HG03025 (cell line): Measurements from ENCODE around the gene OR4K5.
"Not testable (repeated sequence)": the region's sequence is repeated elsewhere in the genome, so short reads cannot be mapped to it uniquely, and the experiment has no call there.

Experiments used
- ATAC-seq: cut with Tn5 transposase; IDR thresholded peaks from one replicate; pipeline ENCODE4 v1.9.1; 2021; ENCODE audit warnings: mild to moderate bottlenecking, moderate library complexity; ENCODE audit not compliant: unreplicated experiment, low FRiP score

Gene OR4K5, protein sequence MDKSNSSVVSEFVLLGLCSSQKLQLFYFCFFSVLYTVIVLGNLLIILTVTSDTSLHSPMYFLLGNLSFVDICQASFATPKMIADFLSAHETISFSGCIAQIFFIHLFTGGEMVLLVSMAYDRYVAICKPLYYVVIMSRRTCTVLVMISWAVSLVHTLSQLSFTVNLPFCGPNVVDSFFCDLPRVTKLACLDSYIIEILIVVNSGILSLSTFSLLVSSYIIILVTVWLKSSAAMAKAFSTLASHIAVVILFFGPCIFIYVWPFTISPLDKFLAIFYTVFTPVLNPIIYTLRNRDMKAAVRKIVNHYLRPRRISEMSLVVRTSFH

GRCh38 chr14:19920021-19920657, at the start of gene OR4K5:
Gene OR4K5, plus strand, starts transcription at chr14:19920607. Its CDS starts 0 bp downstream, at chr14:19920607.
- ATAC-seq = no peak

- ATAC-seq = no peak
These were observed 47.2 kb upstream of the OR4K5 start for GRCh38 chr14:19873178-19873577.

GRCh38 chr14:19874842-19875241, 45.6 kb upstream of the OR4K5 start, which contains the start of gene OR4K2:
Gene OR4K2, plus strand, starts transcription at chr14:19875142. Its CDS starts 1,126 bp downstream, at chr14:19876268.
- ATAC-seq = no peak

- ATAC-seq = no peak
These were observed 42.3 kb upstream of the OR4K5 start for GRCh38 chr14:19878029-19878642.

DNA sequence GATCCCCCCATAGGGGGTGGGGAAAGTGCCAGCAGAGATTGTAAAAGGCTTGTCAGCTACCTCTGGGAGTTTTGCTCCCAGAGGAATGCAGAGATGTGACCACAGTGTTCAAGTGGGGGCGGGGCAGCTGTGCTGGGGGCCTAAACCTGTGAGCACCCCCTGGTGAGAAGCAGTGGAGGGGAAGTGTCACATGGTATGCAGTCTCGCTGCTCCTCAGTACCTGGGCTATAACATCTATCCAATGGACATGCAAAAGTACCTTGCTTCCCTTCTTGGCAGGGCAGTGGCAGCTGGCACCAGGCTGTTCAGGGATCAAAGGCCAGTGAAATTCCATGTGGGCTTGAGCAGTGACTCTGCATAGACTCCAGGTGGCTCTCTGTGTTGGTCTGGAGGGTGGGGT, 25.1 kb upstream of the OR4K5 start:
- no peak for ATAC-seq

GRCh38 chr14:19900999-19901398, 19.4 kb upstream of the OR4K5 start:
- no peak for ATAC-seq

DNA sequence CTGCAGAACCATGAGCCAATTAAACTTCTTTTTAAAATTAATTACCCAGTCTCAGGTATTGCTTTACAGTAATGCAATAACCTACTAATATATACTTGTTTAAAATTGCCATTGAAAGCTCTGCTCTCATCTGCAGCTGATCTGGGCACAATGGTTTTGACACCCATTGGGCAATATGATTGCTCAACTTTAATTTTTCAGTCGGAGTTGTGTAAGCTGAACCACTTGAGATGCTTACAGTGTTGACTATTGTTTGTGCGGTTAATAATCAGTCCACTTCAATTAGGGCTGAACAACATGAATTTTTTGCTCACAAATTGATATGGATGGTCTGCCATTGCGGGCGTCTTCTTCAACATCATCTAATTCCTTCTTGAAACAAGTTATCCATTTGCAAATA, 18.0 kb upstream of the OR4K5 start:
- ATAC-seq = no peak

GRCh38 chr14:19906665-19907064, 13.7 kb upstream of the OR4K5 start:
- no peak for ATAC-seq

- ATAC-seq = no peak
These were observed 9.3 kb upstream of the OR4K5 start for GRCh38 chr14:19911114-19911513.

- ATAC-seq = no peak
These were observed 3.2 kb upstream of the OR4K5 start for GRCh38 chr14:19917243-19917642.

DNA sequence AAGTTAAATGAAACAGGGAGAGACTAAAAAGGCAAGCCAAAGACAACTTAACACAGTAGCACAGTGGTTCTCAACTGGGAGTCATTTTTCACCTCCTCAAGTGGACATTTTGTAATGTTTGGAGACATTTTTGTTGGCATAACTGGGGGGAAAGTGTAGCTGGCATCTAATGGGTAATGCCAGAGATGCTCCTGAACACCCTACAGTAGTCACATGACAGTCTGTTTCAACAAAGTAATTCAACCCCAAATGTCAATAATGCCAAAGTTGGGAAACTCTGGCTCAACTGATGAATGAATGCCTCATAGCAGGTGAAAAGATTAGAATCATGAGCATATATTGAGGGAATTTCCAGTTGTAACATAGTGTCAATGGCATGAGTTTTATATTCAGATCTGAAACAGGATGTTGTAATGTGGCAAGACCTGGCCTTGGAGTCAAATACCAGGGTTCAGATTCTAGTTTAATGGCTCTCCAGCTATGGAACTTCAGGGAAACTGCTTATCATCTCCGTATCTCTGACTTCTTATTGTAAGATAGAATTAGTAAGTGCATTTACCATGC, 2.4 kb upstream of the OR4K5 start:
- ATAC-seq = no peak

DNA sequence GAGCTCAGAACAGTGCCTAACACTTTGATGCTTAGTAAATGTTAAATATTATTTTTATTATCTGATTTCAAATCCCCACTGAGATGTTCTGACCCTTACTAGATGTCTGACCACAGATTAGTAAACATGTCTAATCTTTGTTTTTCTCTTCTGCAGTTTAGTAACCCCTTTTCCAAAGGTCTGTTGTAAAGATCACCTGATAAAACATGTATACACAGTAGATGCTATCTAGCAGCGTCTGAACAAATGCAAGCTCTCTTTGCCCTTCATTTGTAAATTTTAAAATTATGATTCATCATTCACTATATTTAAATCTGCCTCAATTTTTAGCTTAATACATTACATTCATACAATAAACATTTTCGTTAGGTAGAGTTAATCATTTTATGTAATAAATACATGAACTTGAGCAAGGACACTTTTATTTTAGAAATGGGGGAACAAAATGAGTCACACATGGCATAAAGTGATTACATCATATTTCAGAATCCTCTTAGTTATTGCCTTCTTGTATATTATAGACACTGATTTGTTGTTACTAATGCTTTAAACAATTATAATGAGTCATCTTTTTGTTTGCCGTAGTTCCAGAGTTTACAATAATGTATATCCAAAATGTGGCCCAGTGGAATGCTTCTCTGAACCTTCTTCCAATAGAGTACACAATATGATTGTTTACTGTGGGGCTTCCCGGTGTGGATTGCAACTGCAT, 1.7 kb upstream of the OR4K5 start:
- no peak for ATAC-seq

DNA sequence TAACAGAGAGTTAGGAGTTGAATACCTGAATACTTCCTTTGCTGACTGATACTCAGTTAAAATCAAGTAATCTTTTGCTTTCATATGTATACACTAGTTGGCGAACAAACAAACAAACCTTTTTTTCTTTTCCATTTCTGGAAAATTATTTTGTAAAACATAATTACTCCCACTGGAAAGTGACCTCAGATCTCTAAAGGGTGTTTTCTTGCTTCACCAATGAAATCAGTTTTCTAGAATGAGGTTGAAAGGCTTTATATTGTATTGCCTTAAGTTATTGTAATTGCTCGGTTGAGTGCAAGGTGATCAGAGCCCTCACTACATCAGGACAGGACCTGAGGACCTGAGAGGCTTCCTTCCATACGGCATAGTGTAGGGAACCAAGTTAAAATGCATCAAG, 10.2 kb downstream of the OR4K5 start, which contains the start of gene OR4K1:
OR4K1 (plus strand) TSS at position 301 of the 400 bp plus-strand sequence. CDS start 4,750 bp downstream, outside the sequence.
- no peak for ATAC-seq

DNA sequence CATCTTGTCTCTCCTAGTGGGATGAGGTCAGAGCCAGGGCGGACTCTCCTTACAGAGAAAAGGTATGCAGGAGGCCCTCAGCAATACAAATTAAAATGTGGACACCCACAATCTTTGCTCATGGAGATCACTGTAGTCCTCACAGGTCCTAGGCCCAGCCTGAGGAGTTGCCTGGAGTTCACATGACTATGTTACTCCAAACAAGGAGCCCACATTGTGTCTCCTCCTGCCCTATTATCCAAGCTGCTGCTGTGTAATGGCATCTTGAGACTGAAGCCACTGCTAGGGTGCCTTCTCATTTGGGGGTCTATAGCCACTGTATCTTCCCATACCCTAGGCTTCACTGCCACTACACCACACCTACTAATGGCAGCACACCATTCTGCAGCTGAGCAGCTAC, 21.3 kb downstream of the OR4K5 start:
- ATAC-seq = no peak

- ATAC-seq = no peak
These were observed 27.1 kb downstream of the OR4K5 start for GRCh38 chr14:19947413-19948090.

GRCh38 chr14:19949218-19949617, 28.8 kb downstream of the OR4K5 start:
- no peak for ATAC-seq

DNA sequence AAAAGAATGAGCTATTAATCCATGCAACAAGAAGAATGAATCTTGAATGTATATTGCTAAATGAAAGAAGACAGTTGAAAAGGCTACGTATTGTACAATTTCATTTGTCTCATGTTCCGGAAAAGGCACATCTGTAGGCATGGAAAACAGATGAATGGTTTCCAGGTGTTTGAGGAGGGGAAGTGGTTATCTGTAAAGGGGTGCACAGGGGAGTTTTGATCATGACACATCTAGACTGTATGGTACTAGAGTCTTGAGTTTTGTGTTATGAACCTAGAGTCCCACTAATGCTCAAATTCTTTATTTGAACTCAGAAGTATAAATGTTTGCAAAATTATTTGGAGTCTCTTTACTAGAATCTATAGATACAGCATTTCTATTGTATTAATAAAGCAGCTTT, 49.3 kb downstream of the OR4K5 start:
- not testable (repeated sequence) for ATAC-seq
